ENCODE measurements around the gene JPH3.

Gene JPH3

DNA sequence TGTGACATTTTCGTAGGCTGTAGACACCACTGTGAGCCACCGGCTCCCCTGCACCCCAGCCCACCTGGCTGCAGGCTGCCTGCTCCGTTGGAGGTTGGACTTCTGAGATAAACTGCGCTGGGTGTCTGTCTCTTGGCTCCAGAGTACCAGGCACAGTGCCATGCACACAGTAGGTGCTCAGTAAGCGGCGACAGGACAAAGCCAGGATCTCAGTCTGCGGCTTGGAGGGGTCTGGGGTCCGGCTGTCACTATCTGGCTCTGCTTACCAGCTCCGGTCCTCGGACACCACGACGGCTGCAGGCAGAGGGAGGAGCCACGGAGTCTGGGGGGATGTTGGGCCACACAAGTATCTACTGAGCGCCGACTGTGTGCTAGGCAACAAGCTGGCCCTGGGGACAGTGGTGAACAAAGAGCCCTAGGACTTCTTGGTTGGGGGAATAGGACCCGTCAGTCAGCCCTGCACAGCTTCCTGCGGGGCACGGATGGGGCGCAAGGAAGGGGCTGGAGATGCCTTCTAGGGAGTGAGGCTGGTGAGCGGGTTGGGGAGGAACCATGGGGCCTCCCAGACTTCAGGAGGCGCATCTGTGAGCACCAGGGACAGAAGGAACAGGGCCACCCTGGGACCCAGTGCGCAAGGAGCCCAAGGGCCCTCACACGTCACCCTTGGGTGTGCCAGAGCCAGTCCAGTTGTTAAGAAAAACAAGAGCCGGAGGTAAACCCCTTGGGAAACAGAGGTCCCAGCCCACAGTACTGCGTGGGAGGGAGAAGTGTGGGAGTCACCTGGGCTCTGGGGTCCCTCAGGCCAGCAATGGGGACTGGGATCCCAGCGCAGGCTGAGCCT, 17.3 kb downstream of the JPH3 start:
- DNase-seq (ENCODE audit: low read depth): no peak
- H3K4me3 ChIP-seq (ENCODE audit: low read depth, low read length): no peak overlapping the region
- TF ChIP-seq, protein P1, sequence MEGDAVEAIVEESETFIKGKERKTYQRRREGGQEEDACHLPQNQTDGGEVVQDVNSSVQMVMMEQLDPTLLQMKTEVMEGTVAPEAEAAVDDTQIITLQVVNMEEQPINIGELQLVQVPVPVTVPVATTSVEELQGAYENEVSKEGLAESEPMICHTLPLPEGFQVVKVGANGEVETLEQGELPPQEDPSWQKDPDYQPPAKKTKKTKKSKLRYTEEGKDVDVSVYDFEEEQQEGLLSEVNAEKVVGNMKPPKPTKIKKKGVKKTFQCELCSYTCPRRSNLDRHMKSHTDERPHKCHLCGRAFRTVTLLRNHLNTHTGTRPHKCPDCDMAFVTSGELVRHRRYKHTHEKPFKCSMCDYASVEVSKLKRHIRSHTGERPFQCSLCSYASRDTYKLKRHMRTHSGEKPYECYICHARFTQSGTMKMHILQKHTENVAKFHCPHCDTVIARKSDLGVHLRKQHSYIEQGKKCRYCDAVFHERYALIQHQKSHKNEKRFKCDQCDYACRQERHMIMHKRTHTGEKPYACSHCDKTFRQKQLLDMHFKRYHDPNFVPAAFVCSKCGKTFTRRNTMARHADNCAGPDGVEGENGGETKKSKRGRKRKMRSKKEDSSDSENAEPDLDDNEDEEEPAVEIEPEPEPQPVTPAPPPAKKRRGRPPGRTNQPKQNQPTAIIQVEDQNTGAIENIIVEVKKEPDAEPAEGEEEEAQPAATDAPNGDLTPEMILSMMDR (IDR thresholded peaks at IDR 0.05; ENCODE audit: low read depth, low read length, missing control alignments): no peak

DNA sequence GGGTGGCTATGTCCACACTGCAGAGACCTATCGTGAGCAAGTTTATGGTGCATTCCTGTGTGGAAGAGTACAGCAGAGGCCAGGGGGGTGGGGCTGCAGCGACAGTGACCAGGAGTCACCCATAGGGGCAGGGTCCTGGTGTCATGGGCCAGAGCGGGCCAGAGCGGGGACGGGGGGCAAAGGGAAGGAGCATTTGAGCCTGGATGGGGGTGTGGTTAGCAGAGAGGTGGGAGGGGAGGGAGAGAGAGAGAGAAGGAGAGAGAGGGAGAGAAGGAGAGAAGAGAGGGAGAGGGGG, 17.8 kb downstream of the JPH3 start:
- TF ChIP-seq, protein P1 (IDR thresholded peaks at IDR 0.05; ENCODE audit: low read depth, low read length, missing control alignments): no peak
- no peak for DNase-seq (ENCODE audit: low read depth)
- no peak overlapping the region for H3K4me3 ChIP-seq (ENCODE audit: low read depth, low read length)

DNA sequence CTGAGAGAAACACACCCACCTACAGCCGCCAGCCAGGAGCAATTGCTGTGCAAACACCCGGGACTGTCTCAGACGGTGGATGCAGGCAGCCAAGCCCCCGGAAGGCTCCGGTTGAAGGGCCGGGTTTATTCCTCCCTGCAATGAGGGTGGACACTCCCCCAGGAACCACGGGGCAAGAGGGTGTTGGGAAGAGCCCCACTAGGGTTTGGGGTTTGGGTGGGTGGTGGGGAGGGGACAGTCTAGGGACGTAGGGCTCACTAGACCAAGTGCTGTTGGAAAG, 19.2 kb downstream of the JPH3 start:
- DNase-seq (ENCODE audit: low read depth): no peak

DNA sequence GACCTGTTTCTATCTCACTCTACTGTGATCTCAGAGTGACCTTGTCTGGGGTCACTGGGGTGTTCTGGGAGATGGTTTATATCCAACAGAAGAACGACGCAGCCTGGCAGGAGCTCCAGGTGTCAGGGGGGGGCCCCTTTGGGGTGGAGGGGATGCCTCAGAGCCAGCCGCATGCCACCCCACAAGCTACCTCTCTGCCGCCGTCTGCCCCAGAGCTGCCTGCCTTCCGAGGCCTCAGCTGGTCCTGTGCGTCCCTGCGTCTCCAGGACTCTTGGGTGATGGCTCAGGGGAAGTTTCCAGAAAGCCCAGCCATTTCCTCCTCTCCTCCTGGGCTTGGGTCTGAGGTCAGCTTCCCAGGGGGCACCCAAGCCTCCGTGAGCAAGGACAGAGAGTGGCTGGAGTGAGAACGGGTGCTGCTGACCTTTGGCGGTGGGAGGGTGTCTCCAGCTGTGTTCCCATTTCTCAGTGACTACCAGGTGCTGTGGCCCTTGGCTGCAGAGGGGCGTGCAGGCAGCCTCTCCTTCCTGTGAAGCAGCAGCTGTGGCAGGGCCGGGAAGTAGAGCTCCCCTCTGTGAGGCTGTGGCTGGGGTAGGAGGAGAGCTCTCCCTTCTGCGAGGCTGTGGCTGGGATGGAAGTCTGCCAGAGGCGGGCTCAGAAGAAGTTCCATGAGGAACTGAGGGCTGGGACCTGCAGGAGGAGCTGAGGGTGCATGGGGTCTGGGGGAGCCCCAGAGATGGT, 19.8 kb downstream of the JPH3 start:
- no peak for DNase-seq (ENCODE audit: low read depth)
- TF ChIP-seq, protein P1 (IDR thresholded peaks at IDR 0.05; ENCODE audit: low read depth, low read length, missing control alignments): no peak

More for the DNA sequence above, 19.2 kb downstream of the JPH3 start:
- H3K4me3 ChIP-seq (ENCODE audit: low read depth, low read length): no peak overlapping the region
- TF ChIP-seq, protein P1 (IDR thresholded peaks at IDR 0.05; ENCODE audit: low read depth, low read length, missing control alignments): no peak

DNA sequence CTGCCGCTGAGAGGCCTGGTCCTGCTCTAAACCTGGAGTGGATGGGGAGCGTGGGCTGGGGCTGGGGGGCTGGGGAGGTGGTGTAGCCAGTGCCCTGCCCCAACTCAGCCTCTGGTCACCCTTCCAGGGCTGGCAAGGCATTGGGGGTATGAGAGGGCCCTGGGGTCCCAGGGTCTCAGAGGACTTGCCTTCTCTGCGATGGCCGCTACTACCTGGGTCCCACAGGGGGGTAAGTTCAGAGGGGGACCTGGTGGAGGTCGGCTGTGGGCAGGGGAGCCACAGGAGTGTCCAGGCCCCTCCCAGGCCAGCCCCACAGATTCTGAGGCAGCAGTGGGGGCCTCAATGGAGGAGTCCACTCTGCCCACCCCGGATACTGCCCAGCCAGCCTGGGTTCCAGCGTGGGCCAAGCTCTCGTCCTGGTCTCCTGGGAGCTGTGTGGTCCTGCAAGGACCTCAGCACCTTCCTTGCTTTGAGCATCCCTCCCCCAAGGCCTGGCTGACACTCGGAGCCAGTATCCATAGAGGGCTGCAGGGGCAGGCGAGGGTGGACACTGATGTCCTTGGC, 20.5 kb downstream of the JPH3 start:
- DNase-seq (ENCODE audit: low read depth): no peak
- TF ChIP-seq, protein P1 (IDR thresholded peaks at IDR 0.05; ENCODE audit: low read depth, low read length, missing control alignments): no peak

More for the DNA sequence above, 19.8 kb downstream of the JPH3 start:
- no peak overlapping the region for H3K4me3 ChIP-seq (ENCODE audit: low read depth, low read length)

DNA sequence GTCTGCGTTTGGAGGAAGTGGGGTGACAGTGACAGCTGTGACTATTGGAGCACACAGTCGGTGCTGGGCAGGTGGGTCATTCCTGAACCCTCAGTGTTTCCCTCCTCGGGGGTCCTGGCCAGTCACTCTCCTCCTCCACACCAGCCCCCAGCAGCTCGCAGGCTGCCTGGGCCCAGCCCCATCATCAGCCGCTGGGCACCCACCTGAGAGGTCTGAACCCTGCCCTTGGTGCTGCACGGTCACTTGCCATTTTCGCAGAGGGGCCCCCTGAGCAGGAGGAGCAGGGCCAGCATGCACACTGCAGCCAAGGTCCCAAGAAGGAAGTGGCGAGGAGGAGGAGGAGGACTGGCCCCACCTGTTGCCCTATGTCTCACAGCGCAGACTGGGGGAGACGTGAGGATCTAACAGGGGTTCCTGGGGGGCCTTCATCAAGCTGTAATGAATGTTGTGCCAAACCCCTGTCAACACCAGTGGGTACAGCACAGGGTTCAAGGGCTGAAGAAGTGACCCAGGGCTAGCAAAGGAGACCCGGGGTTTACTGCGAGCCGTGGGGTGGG, 23.0 kb downstream of the JPH3 start:
- DNase-seq (ENCODE audit: low read depth): no peak
- no peak overlapping the region for H3K4me3 ChIP-seq (ENCODE audit: low read depth, low read length)
- TF ChIP-seq, protein P1 (IDR thresholded peaks at IDR 0.05; ENCODE audit: low read depth, low read length, missing control alignments): no peak

More for the DNA sequence above, 20.5 kb downstream of the JPH3 start:
- H3K4me3 ChIP-seq (ENCODE audit: low read depth, low read length): no peak overlapping the region
